GM19467 (cell line): ENCODE results near the gene SEPTIN12.
A peak's percentile ranks its signal among the peaks of the same experiment; 100 is the strongest.
"Not testable (repeated sequence)": the region's sequence is repeated elsewhere in the genome, so short reads cannot be mapped to it uniquely, and the experiment has no call there.

ENCODE experiments used
- ATAC-seq: cut with Tn5 transposase; IDR thresholded peaks from one replicate; pipeline ENCODE4 v1.9.1; 2021; ENCODE audit warnings: mild to moderate bottlenecking, moderate library complexity; ENCODE audit not compliant: unreplicated experiment

Gene SEPTIN12

GRCh38 chr16:4785758-4786433, 2.2 kb downstream of the SEPTIN12 start:
- no peak for ATAC-seq

DNA sequence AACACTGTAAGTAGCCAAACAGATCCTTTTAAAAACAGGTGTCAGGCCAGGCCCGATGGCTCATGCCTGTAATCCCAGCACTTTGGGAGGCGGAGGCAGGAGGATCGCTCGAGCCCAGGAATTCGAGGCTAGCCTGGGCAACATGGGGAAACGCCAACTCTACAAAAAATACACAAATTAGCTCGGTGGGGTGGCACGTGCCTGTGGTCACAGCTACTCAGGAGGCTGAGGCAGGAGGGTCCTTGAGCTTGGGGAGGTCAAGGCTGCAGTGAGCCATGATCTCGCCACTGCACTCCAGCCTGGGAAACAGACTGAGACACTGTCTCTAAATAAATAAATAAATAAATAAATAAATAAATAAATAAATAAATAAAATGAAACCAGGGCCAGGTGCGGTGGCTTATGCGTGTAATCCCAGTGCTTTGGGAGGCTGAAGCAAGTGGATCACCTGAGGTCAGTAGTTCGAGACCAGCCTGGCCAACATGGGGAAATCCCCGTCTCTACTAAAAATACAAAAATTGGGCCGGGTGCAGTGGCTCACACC, 3.6 kb downstream of the SEPTIN12 start:
- ATAC-seq, result not testable (repeated sequence)

DNA sequence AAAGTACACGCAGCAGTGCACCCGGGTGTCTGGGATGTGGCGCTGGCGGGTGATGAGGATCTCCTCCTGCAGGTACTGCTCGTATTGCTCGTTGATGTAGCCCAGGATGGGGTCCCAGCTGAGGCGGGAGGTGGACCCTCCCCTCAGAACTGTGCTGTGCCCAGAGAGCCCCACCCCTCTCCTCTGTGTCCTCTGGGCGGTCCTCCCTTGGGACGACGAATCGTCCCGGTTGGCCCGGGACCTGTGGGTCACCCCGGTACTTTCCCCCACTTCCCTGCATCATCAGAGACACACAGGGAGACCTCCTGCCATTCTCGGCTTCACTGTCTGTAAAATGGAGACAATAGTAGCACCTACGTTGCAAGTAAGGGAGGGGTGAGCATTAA, 4.2 kb downstream of the SEPTIN12 start:
- no peak for ATAC-seq

- no peak for ATAC-seq
Measured at GRCh38 chr16:4783251-4783950, 4.7 kb downstream of the SEPTIN12 start.

DNA sequence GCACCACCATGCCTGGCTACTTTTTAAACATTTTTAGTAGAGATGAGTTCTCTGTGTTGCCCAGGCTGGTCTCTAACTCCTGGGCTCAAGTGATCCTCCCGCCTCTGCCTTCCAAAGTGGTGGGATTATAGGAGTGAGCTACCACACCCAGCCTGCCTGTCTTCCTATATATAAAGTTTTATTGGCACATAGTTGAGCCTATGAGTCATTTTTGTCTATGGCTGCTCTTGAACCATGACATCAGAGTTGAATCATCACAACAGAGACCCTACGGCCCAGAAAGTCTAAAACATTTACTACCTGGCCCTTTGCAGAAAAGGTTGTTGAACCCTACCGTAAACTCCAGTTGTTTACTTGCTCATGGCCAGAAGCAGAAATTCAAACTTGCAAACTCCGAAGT, 7.9 kb downstream of the SEPTIN12 start:
- no peak for ATAC-seq

DNA sequence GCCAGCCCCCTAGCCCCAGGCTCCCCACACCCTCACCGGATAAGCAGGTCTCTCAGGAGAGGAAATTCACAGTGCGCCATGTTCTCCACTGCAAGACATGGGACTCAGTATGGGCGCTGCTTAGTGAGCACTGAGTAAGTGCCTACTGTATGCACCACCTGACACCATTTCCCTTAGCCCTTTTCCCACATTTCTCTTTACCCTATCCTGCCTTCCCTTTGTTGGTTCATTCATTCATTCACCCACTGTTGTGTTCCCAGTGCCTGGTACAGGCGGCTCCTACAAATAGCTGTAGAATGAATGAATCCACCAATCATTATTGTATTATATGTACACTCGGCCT, 10.1 kb downstream of the SEPTIN12 start:
- no peak for ATAC-seq

DNA sequence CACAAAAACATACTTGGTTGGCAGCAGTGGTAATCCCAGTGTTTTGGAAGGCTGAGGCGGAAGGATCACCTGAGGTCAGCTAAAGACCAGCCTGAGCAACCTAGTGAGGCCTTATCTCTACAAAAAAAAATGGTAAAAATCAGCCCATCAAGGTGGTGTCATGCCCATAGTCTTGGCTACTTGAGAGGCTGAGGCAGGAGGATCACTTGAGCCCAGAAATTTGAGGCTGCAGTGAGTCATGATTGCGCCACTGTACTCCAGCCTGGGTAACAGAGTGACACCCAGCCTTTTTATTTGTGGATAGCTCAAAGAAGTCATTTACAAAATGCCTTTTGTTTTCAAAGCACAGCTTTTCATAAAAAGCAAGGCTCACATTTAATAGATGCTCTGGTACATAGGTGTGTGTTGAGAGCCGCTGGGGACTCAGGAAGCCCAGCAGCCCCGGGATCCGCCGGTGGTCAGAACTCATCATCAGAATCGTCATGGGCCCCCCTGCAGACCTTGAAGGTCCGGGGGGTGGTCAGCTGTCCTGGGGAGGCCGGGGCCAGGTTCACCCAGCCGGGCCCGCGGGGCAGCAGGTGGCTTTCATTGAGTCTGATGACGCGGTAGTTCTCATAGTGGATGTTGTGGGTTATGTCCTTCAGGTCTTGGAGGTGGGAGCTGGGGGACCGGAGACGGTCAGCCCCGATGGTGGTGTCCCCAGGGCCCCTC, 10.7 kb downstream of the SEPTIN12 start:
- ATAC-seq, result no peak

DNA sequence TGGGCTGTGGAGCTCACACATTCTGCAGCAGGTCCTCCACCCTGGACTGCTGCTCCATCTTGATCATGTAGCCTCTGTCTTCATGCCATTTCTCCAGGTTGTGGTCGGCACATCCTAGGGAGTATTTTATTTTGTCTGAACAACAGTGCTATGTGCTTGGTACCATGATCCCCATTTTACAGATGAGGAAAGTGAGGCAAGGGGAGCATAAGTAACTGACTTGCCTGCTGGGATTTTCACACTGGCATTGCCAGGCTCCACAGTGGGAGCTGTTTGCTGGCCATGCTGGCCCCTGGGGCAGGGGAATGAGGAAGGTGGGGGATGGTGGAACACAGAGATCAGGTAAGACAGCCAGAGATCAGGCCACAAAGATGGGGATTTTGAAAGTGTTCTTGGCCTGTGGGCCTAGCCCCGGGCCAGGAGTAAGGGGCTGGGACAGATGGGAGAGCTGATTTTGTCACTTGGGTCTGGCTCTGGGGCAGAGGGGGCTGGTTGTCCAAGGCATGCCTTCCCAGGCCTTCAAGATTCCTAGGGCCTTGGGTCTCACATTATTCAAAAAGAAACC, 11.9 kb downstream of the SEPTIN12 start:
- ATAC-seq, result no peak

DNA sequence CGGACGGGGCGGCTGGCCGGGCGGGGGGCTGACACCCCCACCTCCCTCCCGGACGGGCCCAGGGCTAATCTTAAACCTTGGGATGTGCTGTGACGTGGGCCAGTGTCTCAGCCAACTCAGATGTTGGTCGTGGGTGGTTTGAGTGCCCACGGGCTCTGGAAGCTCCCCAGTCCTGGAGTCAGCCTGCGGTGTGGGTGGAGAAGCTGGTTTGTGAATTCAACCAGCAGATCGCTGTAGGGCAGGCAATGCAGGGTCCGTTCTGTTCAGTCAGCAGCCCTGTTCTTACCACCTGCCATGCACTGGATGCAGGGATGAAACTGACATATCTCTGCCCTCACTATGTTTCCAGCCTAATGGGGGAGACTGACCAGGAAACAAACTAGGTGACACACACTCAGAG, 13.1 kb downstream of the SEPTIN12 start:
- no peak for ATAC-seq

DNA sequence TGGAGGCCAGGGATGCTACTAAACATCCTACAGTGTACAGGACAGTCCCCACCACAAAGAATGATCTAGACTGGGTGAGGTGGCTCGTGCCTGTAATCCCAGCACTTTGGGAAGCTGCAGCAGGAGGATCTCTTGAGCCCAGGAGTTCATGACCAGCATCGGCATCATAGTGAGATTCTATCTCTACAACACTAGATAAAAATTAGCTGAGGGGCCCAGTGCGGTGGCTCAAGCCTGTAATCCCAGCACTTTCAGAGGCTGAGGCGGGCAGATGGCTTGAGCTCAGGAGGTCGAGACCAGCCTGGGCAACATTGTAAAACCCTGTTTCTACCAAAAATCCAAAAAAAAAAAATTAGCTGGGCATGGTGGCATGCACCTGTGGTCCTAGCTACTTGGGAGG, 15.8 kb downstream of the SEPTIN12 start:
- ATAC-seq, result no peak

GRCh38 chr16:4771646-4772045, 16.5 kb downstream of the SEPTIN12 start:
- ATAC-seq, result no peak

DNA sequence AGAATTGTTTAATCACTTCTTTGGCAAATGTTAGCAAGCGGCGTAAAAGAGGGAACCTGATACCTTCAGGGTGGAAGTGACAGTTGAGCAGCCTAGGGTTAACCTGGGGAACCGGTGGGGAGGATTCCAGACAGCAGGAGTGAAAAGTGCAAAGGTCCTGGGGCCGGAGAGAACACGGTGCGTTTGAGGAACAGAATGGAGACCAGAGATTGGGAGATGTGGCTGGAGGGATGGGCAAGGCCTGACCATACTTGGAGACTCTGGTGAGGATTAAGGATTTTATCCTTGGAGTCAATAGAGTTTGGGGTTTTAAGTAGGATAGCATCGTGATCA, 18.9 kb downstream of the SEPTIN12 start:
- no peak for ATAC-seq

DNA sequence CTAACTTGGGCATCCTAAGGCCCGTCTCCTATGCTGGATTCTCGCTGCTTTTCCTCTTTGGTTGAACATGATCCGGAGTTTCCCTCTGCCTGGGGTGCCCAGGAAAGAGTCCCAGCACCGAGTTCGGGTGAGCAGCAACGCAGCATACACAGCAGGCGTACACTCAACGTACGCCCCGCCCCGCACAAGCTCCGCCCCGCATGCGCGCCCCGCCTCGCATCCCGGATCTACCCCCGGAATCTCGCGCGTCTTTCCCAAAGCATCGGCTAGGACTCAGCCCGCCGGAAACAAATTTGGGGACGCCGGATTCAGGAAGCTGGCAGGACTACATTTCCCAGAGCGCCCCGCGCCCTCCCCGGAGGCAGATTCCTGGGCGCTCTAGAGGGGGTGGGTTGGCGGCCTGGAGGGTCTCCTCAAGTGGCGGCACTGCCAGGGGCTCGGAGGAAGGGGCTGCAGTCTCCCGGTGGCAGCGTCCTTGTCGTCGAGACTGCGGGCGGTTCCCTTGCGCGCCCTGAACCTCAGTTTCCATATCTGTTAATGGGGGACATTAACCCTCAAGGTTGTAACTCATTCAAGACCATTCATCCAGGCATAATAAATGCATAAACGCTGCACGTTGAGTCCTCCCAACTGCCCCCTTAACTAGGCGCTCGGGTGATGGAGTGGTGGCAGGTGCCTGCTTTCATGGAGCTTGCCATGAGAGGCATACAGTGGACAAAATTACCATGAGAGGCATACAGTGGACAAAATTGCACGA, 19.4 kb downstream of the SEPTIN12 start:
- peak; percentile 68 for ATAC-seq

DNA sequence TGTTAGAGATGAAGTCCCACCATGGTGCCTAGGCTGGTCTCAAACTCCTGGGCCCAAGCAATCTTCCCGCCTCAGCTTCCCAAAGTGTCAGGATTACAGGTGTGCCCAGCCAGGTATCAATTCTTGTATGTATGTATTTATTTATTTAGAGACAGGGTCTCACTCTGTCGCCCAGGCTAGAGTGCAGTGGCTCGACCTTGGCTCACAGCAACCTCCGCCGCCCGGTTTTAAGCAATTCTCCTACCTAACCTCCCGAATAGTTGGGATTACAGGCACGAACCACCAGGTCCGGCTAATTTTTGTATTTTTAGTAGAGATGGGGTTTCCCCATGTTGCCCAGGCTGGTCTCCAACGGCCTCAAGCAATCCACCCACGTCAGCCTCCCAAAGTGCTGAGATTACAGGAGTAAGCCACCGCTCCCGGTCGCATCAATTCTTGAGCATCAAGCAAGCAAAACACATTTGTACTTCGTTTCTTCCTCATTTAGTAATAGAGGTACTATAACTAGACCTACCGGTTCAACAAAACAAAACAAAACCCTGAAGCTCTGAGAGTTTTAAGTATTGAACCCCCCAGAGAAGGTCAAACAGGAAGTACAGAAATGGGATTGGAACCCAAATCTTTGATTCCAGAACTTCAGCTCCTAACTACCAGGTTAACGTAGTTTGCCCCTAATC, 20.1 kb downstream of the SEPTIN12 start:
- ATAC-seq, result no peak

- ATAC-seq, result peak; percentile 81
Measured at GRCh38 chr16:4766875-4767628, 21.1 kb downstream of the SEPTIN12 start, which contains the start of gene ZNF500. ZNF500 (minus strand) TSS chr16:4767162; CDS start chr16:4765978, 1,184 bp downstream.

GRCh38 chr16:4765511-4766474, 22.4 kb downstream of the SEPTIN12 start:
- ATAC-seq, result no peak

GRCh38 chr16:4763791-4764190, 24.4 kb downstream of the SEPTIN12 start:
- no peak for ATAC-seq

- ATAC-seq, result no peak
Measured at GRCh38 chr16:4762205-4762604, 25.9 kb downstream of the SEPTIN12 start.
